Ectodermal cell (in vitro differentiated cells): ENCODE data around the gene LSR.
"Not testable (repeated sequence)": the region's sequence is repeated elsewhere in the genome, so short reads cannot be mapped to it uniquely, and the experiment has no call there.

Source experiments
- H3K27ac ChIP-seq: 2 replicates; pipeline ENCODE4 v1.7.0; 2013; ENCODE audit warnings: mild to moderate bottlenecking, low read depth, low read length; ENCODE audit not compliant: insufficient read depth, poor library complexity, severe bottlenecking
- H3K27me3 ChIP-seq: 2 replicates; pipeline ENCODE4 v1.7.0; 2013; ENCODE audit warnings: mild to moderate bottlenecking, low read length; ENCODE audit not compliant: insufficient read depth, control insufficient read depth, poor library complexity, severe bottlenecking
- H3K36me3 ChIP-seq: one replicate; pipeline ENCODE4 v1.7.0; 2013; ENCODE audit warnings: low read length; ENCODE audit not compliant: control insufficient read depth, insufficient read depth
- H3K4me1 ChIP-seq: one replicate; pipeline ENCODE4 v1.7.0; 2013; ENCODE audit warnings: low read length; ENCODE audit not compliant: control insufficient read depth, insufficient read depth
- H3K4me3 ChIP-seq: 2 replicates; pipeline ENCODE4 v1.7.0; 2013; ENCODE audit warnings: low read depth, low read length, control low read depth; ENCODE audit not compliant: insufficient read depth
- H3K9me3 ChIP-seq: 2 replicates; pipeline ENCODE4 v1.7.0; 2013; ENCODE audit warnings: mild to moderate bottlenecking, low read length, moderate library complexity; ENCODE audit not compliant: control insufficient read depth
- WGBS, 2 experiments: methylation state at CpG; one replicate each; pipeline ENCODE4 v1.1.7; 2013; ENCODE audit warnings: missing lambda C conversion rate in 2 of 2; 5-methylcytosine and 5-hydroxymethylcytosine counted together

The LSR gene

DNA sequence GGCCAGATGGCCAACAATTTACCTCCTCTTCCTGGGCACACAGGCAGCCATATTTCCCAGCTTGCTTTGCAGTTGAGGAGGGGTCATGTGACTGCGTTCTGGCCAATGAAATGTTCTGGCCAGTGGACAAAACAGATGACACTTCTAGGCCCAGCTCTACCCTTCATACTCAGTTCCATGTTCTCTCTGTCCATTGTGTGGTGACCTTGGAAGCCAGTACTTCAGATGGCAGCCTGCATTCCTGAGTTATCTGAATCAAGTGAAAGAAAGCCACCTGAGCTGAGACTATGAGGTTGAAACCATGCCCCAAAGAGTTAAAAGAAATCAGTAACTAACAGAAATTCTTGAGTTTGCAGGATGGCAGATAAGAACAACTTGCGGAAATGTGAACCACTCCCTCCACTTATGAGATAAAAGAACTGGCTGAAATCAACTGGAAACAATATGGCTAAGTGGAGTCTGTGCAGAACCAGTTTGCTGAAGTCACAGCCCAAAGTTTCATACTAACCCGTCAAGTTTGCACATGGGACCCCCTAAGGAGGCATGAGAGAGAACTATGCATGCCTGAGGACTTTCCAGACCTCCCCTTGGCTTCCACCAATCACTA is 28.4 kb upstream of the LSR start:
- no peak overlapping the region for H3K27ac ChIP-seq
- H3K9me3 ChIP-seq: no peaks in the 10 kb centered on the region
- no peaks in the 10 kb centered on the region for H3K27me3 ChIP-seq
- WGBS, 2 experiments: 75 to 77% methylated on average over 3 of the region's 3 CpGs
- H3K4me1 ChIP-seq: no peaks in the 10 kb centered on the region
- H3K4me3 ChIP-seq: no peak overlapping the region
- no peaks in the 10 kb centered on the region for H3K36me3 ChIP-seq

- H3K36me3 ChIP-seq, H3K27ac ChIP-seq, H3K4me3 ChIP-seq, H3K4me1 ChIP-seq, H3K27me3 ChIP-seq, H3K9me3 ChIP-seq: not testable (repeated sequence)
- 93 to 95% methylated on average over 3 to 4 of the region's 4 CpGs for WGBS, 2 experiments
Measured at GRCh38 chr19:35220973-35221590, 27.7 kb upstream of the LSR start.

DNA sequence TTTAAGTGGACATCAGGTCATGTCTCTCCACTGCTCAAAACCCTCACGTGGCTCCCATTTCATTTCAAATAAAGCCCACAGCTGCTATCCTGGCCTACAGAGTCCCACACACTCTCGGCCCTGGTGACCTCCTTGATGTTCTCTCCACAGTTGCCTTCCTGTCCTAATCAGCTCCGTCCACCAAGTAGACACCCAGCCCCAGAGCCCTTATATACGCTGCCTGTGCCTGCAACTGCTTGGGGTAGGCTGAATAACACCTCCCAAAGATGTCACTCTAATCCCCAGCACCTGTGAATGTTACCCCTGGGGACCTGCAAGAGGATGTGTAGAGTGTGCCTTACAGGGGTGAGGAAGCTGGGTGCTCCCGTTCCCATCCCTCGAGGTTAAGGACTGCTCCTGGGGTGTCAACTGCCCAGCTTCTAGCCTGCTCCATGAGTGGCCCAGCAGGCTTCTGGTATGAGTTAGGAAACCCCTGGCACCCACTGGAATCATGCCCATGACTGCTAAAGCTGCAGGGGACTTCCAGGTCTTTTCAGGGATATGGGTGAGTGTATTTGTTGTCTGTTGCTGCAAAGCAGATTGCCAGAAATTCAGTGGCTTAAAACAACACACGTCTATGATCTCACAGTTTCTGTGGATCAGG is 26.3 kb upstream of the LSR start:
- Histone ChIP-seq H3K4me1 (no peaks in the 10 kb centered on the region), H3K9me3 (no peaks in the 10 kb centered on the region), H3K4me3 (no peak overlapping the region), H3K27ac (no peak overlapping the region), H3K27me3 (no peaks in the 10 kb centered on the region), H3K36me3 (no peaks in the 10 kb centered on the region)
- WGBS, 2 experiments: 84 to 86% methylated on average over 7 of the region's 7 CpGs

DNA sequence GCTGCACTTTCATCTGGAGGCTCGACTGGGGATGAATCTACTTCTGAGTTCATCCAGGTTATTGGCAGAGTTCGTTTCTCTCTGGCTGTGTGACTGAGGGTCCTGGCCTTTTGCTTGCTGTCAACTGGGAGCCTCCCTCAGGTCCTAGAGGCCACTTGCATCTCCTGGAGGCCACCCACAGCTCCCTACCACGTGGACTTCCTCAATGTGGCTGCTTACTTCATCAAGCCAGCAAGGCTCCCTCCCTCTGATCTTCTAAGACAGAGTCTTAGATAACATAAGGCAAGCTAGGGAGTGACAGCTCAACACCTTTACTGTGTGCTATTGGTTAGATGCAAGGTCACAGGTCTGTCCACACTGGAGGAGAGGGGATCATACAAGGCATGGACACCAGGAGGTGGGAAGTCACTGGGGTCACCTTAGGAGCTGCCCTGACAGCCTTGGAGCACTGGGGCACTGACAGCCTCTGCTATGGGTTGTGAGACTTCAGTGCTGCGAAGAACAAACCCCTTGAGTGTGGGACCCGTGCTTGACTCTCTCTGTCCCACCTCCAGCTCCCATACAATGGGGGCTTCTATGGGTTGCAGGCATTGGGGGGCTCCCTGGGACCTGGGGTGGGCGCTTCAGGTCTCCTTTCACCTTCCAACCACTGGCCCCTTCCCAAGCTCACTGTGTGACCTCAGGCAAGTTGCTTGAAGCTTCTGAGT is 25.6 kb upstream of the LSR start:
- no peaks in the 10 kb centered on the region for H3K4me1 ChIP-seq
- no peaks in the 10 kb centered on the region for H3K9me3 ChIP-seq
- no peaks in the 10 kb centered on the region for H3K36me3 ChIP-seq
- H3K27ac ChIP-seq: no peak overlapping the region
- no peaks in the 10 kb centered on the region for H3K27me3 ChIP-seq
- no peak overlapping the region for H3K4me3 ChIP-seq
- WGBS, 2 experiments: 71 to 79% methylated on average over 6 of the region's 6 CpGs

- WGBS, 2 experiments: 88 to 93% methylated on average over 4 of the region's 4 CpGs
- H3K36me3 ChIP-seq: no peaks in the 10 kb centered on the region
Measured at GRCh38 chr19:35223862-35224505, 24.8 kb upstream of the LSR start.

DNA sequence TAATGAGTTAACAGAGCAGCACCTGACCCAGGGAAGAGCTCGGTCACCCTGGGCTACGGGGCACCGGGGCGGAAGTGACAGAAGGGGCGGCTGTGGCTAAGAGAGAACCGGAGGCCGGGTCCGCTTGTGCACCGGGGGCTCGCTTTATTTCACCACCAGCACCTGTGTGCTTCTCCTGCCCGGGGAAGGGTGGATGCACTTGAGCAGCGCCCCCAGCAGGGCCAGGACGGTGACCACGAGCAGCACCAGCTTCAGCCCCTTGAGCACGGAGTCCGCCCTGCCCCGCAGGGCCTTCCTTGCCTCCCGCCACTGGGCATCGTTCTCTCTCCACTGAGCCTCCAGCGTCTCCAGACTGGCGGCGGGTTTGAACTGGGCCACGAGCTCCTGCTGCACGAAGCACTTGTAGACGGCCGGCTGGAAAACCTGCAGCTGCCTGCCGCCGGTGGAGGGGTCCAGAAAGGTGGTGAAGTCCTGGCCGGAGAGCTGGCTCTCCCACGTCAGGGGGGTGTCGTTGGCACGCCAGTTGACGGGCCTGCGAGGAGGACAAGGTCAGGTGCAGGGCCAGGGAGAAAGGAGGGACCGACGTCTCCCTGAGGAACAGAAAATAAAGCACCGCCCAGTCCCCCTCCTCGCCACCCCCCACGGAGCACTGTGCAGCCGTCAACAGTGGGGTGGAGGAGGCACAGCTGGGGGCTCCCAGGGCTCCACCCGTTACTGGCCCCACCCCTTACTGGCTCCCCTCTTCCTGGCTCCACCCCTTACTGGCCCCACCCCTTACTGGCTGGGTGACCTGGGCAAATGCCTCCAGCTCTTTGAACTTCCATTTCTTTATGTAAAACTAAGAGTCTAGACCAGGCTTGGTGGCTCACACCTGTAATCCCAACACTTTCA is 23.9 kb upstream of the LSR start:
- no peaks in the 10 kb centered on the region for H3K27me3 ChIP-seq
- no peak overlapping the region for H3K27ac ChIP-seq
- no peaks in the 10 kb centered on the region for H3K9me3 ChIP-seq
- H3K36me3 ChIP-seq: no peaks in the 10 kb centered on the region
- 79 to 82% methylated on average over 41 of the region's 41 CpGs for WGBS, 2 experiments
- H3K4me3 ChIP-seq: no peak overlapping the region
- H3K4me1 ChIP-seq: no peaks in the 10 kb centered on the region

More at GRCh38 chr19:35223862-35224505, 24.8 kb upstream of the LSR start:
- H3K9me3 ChIP-seq: no peaks in the 10 kb centered on the region
- H3K27me3 ChIP-seq: no peaks in the 10 kb centered on the region
- no peak overlapping the region for H3K27ac ChIP-seq
- no peaks in the 10 kb centered on the region for H3K4me1 ChIP-seq
- H3K4me3 ChIP-seq: no peak overlapping the region

- H3K9me3 ChIP-seq: no peaks in the 10 kb centered on the region
- no peaks in the 10 kb centered on the region for H3K27me3 ChIP-seq
- no peaks in the 10 kb centered on the region for H3K36me3 ChIP-seq
- H3K27ac ChIP-seq: no peak overlapping the region
- H3K4me1 ChIP-seq: no peaks in the 10 kb centered on the region
- H3K4me3 ChIP-seq: no peak overlapping the region
- WGBS, 2 experiments: 91% methylated on average over 6 of the region's 6 CpGs
Measured at GRCh38 chr19:35225951-35226350, 22.9 kb upstream of the LSR start.

DNA sequence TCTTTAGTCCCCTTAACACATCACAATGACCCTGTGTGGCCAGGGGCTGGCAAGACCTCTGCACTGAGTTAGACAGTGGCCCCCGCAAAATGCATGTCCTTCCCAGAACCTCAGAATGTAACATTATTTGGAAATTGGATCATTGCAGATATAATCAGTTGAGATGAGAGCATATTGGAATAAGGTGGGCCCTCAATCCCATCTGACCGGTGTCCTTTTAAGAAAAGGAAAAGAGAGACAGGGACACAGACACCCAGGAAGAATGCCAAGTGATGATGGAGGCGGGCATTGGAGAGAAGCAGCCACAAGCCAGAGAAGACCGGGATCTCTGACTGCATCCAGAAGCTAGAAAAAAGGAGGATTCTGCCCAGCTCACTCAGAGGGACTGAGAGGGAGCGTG is 22.1 kb upstream of the LSR start:
- H3K4me3 ChIP-seq: no peak overlapping the region
- H3K9me3 ChIP-seq: no peaks in the 10 kb centered on the region
- H3K36me3 ChIP-seq: no peaks in the 10 kb centered on the region
- H3K4me1 ChIP-seq: no peaks in the 10 kb centered on the region
- WGBS, 2 experiments: 92 to 93% methylated on average over 5 of the region's 5 CpGs
- no peak overlapping the region for H3K27ac ChIP-seq
- no peaks in the 10 kb centered on the region for H3K27me3 ChIP-seq

DNA sequence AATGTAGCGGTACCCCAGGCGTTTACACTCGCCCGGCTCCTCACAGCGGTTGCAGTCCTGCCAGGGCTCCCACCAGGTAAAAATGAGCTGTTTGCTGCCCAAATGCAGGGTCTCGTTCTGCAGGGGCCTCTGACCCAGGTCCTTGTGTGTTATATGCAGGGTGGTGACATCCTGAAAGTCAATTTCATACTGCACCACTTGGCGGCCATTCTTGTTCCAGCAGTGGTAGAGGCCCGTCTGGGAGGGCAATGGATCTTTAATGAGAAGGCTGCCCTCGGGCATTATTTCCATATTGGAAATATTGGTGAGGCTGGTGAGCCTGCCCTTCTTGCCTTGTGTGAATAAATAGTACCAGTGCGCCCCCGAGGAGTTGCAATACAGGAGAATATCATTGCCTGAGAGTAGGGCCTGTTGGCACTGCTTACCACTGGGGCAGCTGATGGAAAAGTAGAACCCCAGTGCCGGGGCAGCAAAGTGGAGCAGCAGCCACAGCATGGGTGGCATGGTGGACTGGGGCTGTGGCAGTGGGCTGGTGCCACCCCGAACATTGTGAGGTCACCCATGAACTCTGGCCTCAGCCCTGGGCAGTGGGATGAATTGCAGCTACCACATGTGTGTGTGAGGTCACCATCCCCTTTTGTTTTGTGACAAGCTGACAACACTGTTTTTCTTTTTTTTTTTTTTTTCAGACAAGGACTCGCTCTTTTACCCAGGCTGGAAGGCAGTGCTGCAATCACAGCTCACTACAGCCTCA is 20.4 kb upstream of the LSR start, which contains the start of gene FAM187B:
Gene FAM187B (minus strand): TSS at position 563 of the 754 bp plus-strand sequence. CDS start 59 bp downstream, at position 504.
- H3K27me3 ChIP-seq: no peaks in the 10 kb centered on the region
- H3K4me3 ChIP-seq: no peak within 1 kb of the TSS
- 91 to 93% methylated on average over 14 of the region's 14 CpGs for WGBS, 2 experiments
- H3K36me3 ChIP-seq: no peaks in the 10 kb centered on the region
- H3K9me3 ChIP-seq: no peaks in the 10 kb centered on the region
- no peak within 1 kb of the TSS for H3K27ac ChIP-seq
- no peaks in the 10 kb centered on the region for H3K4me1 ChIP-seq
